Stimulated activated CD4-positive, alpha-beta T cell treated with anti-CD3 and anti-CD28 coated beads, TNF-alpha, amount 100 ng/mL, for 48 hours (primary cell): Measurements from ENCODE around the gene LHX2.

Experiments used
- DNase-seq, 3 donors: peaks; one replicate each; pipeline ENCODE4 v3.0.0-alpha.2; 2020; ENCODE audit warnings: low read depth in 3 of 3

LHX2 gene

GRCh38 chr9:124060844-124061605 lies 49.5 kb downstream of the LHX2 start:
- no peak for DNase-seq

- DNase-seq = no peak
These were observed 50.6 kb downstream of the LHX2 start for GRCh38 chr9:124062172-124062571.

GRCh38 chr9:124066783-124067577 lies 55.4 kb downstream of the LHX2 start:
- no peak for DNase-seq

GRCh38 chr9:124068251-124068650 lies 56.7 kb downstream of the LHX2 start:
- DNase-seq = no peak

- DNase-seq = no peak
These were observed 63.2 kb downstream of the LHX2 start for GRCh38 chr9:124074746-124075145.

- DNase-seq = no peak
These were observed 64.2 kb downstream of the LHX2 start for GRCh38 chr9:124075761-124076160.

- DNase-seq = no peak
These were observed 66.5 kb downstream of the LHX2 start for GRCh38 chr9:124077915-124078572.

GRCh38 chr9:124078641-124079040 lies 67.1 kb downstream of the LHX2 start:
- no peak for DNase-seq

GRCh38 chr9:124079176-124079925 lies 67.8 kb downstream of the LHX2 start:
- DNase-seq = no peak

GRCh38 chr9:124082622-124083021 lies 71.1 kb downstream of the LHX2 start:
- DNase-seq = no peak
